Measurements from ENCODE around the gene FOXL1. TPM values are rescaled to one million over a fixed set of nuclear protein-coding genes. Genes with fewer than 3 reads are reported as not detected.

FOXL1 gene
- polyA plus RNA-seq, 1 donor: 0.26 TPM

DNA sequence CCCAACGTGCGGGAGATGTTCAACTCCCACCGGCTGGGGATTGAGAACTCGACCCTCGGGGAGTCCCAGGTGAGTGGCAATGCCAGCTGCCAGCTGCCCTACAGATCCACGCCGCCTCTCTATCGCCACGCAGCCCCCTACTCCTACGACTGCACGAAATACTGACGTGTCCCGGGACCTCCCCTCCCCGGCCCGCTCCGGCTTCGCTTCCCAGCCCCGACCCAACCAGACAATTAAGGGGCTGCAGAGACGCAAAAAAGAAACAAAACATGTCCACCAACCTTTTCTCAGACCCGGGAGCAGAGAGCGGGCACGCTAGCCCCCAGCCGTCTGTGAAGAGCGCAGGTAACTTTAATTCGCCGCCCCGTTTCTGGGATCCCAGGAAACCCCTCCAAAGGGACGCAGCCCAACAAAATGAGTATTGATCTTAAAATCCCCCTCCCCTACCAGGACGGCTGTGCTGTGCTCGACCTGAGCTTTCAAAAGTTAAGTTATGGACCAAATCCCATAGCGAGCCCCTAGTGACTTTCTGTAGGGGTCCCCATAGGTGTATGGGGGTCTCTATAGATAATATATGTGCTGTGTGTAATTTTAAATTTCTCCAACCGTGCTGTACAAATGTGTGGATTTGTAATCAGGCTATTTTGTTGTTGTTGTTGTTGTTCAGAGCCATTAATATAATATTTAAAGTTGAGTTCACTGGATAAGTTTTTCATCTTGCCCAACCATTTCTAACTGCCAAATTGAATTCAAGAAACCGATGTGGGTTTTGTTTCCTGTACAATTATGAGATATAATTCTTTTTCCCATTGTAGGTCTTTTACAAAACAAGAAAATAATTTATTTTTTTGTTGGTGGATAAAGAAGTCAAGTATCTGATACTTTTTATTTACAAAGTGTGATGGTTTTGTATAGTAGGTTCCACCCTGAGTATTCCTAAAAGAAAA is 9.4 kb upstream of the FOXL1 start:
- DNase-seq: no peak

- DNase-seq: no peak
Observed at GRCh38 chr16:86569701-86570447, 8.5 kb upstream of the FOXL1 start.

DNA sequence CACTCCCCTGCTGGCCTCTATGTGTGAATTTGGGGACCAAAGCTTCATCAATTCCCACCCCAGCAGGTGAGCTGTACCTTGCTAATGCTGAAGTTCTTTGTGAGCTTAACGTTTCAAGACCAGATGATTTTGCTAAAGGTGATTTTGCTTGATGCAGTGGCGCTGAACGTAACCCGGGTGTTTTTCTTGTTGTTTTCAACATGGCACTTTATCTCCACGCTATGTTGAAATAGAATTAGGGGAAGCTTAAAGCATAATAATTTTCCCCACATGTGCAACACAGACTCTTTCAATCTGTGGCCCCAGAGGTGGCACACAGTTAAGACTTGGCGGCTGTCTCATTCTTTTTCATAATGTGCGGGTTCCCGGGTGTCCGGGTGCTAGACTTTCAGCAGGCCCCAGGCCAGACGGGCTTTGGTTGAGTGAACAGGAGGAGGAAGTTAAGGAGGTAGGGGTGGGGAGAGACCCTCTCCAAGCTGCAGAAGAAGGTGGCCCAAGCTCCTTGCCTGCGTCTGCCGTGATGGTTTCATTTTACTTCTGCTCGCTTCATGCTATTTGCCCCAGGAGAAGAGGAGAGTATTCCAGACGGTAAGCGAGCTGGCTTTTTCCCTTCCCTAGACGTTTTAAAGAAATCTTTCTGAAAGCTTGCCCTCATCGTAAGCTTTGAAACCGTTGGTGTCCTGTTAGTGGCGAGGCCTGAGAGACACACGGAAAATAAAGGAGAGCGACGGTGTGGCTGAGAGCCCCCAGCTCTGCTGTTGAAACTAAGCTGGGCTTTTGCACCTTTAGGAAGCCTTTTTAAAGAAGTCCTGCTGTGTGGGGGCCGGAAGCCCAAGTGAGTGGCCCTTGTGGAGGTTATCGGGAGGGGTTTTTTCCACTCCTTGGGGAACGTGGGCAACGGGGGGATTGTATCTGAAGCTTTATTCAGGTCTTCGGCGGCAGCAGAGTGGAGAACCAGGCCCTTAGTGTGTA is 7.5 kb upstream of the FOXL1 start:
- DNase-seq: no peak

DNA sequence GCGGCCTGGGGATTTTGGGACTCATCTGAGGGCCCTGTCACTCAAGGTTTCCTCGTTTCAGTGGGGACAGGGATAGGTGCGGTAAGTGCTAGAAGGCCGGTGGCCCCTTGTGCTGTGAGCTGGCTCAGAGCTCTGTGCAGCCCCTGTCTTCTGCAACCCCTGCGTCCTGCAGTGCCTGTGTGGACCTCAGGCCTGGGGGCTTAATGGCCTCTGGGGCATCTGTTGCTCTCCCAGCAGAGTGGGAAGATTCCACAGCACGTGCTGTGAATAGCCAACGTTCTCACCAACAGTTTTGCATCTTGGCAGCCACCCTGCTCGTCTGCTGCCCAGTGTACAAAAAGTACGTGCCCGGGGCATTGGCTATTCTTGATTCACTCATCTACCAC is 6.8 kb upstream of the FOXL1 start:
- no peak for DNase-seq

GRCh38 chr16:86572041-86572521 is 6.3 kb upstream of the FOXL1 start:
- no peak for DNase-seq

DNA sequence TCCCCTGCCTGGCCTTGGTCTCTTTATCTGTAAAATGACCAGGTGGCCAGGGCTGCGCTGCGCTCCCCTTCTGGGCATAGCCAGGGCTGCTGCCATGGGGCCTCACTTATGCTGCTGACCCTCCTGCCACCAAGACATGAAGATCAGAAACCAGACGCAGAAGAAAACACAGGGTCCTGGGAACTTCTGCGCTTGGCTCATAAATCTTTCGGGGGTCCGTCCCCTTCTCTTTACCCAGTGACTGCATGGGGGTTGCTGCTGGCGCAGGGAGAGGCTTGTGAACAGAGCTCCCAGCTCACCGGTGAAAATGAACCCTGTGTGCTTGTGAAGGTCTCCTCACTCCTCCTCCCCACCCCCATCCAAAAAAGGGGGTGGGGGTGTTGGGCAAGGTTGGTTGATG is 5.7 kb upstream of the FOXL1 start:
- no peak for DNase-seq

- no peak for DNase-seq
Observed at GRCh38 chr16:86573215-86573614, 5.1 kb upstream of the FOXL1 start.

DNA sequence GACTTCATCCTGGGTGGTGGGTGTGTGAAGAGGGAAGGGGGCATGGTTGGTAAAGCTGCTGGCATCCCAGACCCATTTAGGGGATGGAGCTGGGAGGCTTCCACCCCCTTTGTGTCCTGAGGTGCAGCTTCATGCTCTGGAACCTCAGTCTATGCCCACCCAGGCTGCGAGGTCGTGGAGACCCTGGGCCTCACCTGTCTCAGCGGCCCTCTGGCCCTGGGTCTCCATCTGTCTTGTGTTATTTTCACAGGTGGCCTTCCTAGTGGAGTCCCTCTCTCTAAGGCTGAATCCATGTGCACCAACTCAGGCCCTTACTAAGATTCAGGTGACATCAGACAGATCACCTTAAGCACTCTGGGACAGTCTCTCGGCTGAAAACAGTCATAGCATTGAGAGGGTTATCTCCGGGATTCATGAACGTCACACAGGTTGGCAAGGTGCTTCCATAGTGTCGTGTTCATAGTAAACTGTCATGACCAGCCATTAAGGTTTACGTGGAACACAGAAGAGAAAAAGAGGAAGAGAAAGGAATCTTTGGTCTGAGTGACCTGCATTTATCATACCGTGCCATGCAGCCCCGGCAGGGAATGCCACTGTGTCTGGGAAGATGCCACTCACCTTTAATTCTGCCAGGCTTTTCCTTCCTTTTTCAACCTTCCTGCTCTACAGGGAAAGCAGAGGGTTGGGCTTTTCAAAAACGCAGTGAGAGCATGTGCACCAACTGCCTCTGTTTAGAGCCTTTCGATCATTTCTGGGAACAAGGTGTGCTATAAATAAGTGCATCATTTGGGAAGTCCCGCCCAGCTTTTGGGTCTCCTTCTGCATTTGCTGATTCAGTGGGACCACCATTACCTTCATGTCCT is 4.5 kb upstream of the FOXL1 start:
- no peak for DNase-seq

DNA sequence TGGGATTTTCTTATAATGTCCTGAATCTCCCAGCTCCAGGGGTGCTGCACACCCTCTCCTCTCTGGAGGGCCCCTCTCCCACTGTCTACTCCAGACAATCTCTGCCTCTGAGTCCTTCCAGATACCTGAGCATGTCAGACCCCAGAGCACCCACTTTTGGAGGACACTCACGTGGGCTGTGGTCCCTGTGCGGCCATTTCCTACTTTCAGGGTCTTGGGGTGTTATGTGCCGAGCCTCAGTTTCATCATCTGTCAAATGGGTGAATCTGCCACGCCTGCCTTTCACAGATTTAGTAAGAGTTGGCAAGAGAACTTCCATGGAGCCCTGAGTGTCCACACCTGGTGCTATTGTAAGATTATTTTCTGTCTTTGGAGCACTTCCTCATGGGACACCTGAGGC is 3.7 kb upstream of the FOXL1 start:
- no peak for DNase-seq

DNA sequence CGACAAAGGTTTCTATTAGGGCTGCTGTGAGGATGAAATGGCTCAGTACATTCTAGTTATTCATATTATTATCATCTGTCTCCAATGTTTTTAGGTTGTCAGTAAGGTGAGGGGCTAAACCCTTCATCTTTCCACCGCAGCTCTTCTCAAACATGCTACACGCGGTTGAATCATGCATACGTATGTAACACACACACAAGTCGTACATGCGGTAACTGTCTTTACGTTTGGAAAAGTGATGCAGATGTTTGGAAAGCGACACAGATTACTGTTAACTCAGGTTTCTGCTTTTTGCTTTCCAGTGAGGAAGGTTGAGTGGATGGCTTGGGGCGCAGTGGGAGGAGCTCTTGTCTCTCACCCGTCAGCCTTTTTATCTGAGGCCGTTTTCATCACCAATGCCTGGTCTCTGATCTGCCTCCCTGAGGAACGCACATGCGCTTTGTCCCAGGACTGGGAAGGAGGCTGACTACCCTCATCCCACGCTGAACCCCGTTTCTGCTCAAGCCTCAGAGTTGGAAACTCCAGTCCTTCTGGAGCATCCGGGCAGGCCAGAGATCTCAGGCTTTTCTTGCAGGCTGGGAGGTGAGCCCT is 3.2 kb upstream of the FOXL1 start:
- DNase-seq: no peak

DNA sequence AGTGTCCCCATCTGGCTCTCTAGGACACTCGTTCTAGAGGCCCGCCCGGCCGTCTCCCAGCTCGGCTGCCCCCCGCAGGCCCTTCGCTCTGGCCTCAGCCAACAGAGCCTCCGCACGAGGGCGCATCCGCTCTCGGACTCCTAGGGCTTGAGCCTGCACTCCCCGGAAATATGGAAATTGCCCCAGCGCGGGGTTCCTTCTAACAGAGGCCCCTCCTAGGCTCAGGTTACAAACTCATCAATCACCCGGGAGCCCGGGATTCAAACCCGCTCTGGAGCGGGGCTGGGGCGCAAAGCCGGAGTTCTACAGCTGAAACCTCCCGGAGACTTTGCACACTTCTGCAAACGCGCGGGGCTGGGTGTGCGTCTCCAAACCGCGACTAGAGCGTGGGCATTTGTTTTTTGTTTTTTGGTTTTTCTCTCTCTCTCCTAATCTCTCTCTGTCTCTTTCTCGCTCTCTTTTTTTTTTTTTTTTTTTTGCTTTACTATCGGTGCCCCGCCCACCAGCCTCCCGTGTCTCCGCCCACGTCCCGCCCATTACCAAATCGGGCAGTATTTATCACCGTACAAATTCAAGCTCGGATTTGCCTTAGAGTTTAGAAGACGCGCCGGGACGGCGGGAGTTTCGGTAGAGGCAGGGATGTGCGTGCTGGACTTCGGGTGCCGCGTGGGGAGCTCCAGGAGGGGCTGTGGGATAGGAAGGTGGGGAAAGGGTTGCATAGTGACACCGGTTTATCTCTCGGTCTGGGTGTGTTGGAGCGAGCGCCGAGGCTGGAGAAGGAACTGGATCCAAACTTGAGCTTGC is 2.4 kb upstream of the FOXL1 start:
- peak; percentile 52 for DNase-seq

DNA sequence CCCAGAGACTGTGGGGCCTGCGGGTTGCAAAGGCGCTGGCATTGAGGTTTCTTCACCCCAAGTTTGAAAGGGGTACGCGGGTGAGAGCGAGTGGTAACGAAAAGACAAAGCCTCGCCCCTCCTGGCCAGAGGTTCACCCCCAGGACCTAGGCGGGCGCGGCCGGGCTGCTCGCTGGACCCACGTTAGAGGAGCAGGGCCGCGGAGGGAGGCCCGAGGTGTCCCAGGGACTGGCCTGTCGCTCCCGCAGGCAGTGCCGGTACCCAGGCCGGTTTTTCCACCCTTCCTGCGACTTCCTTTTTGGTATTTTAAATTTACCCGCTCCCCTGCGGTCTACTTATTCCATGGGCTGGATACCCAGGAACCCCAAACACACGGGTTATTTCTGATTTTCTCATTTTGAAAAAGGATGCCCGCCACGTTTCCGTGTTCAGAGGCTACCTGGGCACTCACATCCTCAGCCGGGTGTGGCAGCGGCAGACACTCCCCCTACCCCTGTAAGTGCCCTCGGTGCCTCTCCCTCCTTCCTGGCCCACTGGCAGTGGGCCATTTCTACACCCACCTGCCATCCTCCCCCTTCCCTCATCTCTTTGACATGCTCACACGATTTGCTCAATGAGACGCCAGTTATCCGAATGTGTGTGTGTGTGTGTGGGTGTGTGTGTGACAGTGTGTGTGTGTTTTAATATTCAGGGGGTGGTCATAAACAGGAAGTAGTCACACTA is 1.6 kb upstream of the FOXL1 start:
- no peak for DNase-seq

- DNase-seq: no peak
Observed at GRCh38 chr16:86577314-86577971, 906 bp upstream of the FOXL1 start.

GRCh38 chr16:86578611-86579267 is 390 bp downstream of the FOXL1 start:
- no peak for DNase-seq

GRCh38 chr16:86579268-86580062 is 1.1 kb downstream of the FOXL1 start:
- DNase-seq: no peak

- no peak for DNase-seq
Observed at GRCh38 chr16:86580063-86580790, 1.9 kb downstream of the FOXL1 start.

GRCh38 chr16:86580791-86581170 is 2.4 kb downstream of the FOXL1 start:
- DNase-seq: no peak

Measured in hindlimb muscle (tissue), 1 donor.